GM19468 (cell line): ENCODE measurements around the gene CDKAL1.
"Not testable (repeated sequence)": the region's sequence is repeated elsewhere in the genome, so short reads cannot be mapped to it uniquely, and the experiment has no call there.

Experiments used
- ATAC-seq: cut with Tn5 transposase; IDR thresholded peaks from one replicate; pipeline ENCODE4 v1.9.1; 2021; ENCODE audit warnings: mild to moderate bottlenecking, moderate library complexity, moderate number of reproducible peaks; ENCODE audit not compliant: unreplicated experiment; ENCODE audit errors: extremely low read depth

Gene CDKAL1

DNA sequence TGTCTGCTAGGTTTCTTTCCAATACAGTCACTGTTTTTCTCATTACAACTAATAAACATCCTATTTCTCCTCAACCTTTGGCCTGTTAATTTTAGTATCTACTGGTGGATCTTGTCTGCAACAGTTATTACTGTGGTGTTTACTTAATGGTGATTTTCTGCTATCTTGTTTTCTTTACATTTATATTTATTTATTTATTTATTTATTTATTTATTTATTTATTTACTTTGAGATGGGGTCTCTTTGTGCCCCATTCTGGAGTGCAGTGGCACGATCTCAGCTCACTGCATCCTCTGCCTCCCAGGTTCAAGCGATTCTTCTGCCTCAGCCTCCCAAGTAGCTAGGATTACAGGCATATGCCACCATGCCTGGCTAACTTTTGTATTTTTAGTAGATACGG is 15.1 kb downstream of the CDKAL1 start:
- not testable (repeated sequence) for ATAC-seq

DNA sequence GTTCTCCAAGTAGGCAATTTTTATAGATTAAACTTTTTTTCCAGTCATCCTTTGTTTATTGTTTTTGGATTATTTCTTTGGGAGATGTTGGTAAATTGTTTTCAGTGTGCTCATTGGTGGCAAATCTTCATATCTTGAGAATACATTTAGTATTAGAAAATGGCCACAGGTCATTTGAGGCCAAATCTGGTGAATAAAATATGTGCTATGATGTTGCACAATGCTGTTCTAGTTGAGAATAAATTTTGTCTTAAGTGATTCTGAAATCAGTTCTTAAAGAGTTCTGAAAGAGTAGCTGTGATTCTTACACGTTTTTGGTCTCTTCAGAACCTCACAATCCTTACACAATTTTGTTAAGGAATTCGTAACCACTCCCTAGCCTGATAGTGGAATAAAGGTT is 20.1 kb downstream of the CDKAL1 start:
- ATAC-seq = no peak

DNA sequence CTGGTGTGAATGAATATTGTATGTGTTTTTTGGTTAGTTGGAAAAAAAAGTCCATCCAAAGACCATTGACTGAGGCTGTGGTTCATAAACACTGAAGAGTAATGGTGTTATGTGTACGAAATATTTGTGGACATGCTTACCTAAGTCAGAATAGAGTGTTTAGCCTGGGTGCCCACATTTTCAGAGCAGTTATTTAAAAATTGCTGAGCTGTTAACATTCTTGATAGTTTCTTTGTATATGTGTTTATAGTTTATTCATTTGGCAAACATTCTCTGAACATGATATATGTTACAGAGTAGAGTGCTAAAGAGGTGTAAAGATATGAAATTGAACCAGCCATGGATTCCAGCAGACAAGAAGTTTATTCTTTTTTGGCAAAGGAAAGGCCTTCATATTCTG is 20.6 kb downstream of the CDKAL1 start:
- ATAC-seq = no peak

DNA sequence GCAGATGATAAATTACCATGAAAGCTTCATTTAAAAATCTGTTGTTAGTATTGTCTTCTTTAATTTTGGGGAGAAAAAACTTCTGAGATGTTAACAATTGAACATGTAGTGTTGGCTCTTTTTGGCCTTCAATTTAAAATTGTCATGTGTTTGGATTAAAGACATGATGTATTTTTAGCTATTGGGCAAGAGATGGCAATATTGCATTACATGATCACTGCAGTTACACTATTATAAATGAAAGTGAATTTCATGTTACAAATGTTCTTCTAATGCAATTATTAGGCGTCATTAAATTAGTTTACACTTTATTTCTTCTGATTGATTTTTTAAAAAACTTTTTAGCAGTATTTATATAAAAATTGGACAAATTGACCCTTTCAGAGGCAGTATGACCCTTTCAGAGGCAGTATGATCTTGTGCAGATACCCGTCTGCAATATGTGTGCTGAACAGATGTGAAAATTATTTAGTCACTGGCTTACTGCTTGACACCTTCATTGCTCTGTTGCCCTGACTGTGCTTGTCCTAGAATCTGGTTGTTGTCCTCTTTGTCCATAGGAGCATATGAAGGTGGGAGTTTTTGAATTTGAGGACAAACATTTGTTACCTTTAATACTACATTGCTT is 25.8 kb downstream of the CDKAL1 start:
- ATAC-seq = no peak

DNA sequence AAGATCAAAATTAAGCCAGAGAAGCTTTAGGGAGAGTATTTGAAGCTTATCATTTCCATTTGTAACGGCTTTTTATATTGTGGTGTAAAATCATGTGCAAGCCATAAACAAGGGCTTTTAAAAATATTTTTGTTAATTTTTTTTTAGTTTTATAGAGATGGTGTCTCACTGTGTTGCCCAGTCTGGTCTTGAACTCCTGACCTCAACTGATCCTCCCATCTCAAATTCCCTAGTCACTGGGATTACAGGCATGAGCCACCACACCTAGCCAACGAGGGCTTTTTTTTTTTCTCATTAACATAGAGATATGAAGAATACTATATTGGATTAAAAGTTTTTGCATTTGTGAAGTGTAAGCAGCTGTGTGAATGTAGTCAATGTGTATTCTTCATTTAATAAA is 29.1 kb downstream of the CDKAL1 start:
- ATAC-seq = no peak

DNA sequence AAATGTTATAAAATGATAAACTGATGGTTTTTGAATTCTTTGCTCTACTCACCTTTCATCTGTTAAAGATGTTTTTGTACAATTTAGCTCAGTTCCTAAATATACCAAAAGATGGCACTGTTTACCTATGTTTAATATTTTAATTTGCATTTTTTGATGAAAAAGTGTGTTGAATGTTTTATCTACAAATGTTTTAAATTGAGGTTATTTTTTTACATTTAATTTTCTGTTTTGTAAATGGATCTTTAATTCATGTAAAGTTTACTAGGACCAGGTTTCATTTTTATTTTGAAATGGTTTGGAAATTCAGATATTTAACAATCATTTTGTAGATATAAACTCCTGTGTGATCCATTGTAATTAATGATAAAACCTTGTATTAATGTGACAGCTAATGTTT is 30.0 kb downstream of the CDKAL1 start:
- ATAC-seq = no peak

DNA sequence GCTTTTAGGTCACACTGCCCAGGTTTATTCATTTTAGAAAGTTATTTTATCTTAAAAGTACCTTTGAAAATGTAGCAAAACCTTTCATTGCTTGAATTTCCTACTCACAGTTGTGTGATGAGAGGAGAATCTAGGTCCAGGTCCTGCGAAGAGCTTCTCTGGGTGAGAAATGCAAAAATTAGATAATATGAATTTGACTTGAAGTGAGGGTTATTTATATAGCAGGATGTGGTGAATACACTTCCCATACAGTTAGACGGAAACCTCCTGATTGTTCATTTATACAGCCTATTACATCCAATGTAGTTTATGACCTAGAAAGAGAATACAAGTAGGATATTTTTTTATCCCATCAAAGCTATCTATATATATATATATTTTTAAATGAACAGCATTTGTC is 30.5 kb downstream of the CDKAL1 start:
- peak; percentile 42 for ATAC-seq

DNA sequence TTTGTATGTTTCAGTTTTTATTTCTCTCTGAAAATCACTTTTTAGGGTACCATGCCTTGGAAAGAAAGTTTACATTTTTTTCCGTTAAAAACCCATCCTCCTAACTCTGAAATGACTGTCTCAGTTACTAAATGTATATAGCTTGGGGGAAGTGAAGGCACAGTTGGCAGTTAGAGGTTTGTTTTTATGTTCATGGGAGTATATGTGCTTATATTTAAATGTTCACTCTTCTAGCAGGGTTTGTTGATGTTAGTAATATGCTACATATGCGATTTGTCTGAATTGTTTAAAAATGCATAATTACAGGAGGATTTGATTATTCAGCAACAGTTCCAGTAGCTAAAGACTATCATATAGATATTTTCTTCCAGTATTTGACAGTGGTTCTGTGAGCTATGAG is 31.1 kb downstream of the CDKAL1 start:
- ATAC-seq = no peak

DNA sequence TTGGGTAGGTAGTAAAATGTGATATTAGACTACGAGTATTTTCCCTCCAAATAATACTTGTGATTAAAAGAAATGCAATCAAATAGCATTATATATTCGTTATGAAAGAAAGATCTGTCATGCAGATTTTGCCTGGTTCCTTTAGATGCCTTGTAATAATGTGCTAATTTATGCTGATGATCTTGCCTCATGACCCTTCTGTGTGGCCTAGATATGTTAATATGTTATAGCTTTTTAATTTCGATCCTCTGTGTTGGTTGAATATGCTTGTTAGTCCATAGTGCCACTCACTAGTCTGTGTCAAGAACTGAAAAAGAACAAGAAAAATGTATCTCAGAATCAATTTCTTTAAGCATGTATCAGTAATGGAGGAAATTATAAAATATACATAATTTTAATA is 31.9 kb downstream of the CDKAL1 start:
- ATAC-seq = no peak

DNA sequence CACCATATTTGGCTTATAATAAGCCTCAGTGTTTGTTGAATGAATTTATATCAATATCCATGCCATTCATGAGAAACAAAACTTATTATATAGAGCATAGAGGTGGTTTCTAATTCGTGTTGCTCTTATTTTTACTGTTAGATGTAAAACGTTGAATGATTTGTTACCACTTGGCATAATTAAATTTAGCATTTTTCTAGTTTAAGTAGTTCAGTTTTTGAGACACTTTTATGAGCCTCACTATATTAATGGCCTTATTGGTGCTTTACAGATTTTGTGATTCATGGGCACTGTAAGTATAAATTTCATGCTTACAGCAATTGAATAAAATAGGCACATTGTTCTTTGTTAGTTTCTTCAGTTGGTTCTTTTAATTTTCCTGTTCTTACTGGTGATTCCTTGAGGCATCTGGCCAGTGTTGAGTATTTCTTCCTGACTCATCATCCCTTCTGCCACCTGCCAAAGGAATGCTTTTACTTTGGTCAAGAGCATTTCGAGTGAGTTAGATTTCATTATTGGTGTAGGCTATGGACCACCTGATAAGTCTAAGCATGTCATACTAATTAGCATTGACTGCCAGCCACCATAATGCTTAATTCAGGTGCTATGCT is 34.8 kb downstream of the CDKAL1 start:
- ATAC-seq = no peak

DNA sequence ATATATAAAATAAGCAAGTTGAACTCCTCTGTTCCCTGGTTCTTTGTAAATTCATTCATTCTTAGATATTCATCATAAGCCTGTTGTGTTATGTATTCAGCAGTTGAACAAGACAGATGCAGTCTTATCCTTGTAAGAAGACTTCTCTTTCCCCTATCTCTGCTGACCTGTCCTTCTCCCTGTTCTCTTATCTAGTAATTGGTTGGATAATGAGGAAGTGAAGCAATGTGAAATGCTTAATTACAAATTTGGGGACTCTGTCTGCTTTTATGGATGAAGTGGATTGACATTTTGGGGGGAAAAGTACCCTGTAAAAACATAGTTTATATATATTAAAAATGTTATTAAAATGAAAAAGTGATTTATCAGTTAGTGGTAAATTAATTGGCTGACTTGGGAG is 37.0 kb downstream of the CDKAL1 start:
- ATAC-seq = no peak

DNA sequence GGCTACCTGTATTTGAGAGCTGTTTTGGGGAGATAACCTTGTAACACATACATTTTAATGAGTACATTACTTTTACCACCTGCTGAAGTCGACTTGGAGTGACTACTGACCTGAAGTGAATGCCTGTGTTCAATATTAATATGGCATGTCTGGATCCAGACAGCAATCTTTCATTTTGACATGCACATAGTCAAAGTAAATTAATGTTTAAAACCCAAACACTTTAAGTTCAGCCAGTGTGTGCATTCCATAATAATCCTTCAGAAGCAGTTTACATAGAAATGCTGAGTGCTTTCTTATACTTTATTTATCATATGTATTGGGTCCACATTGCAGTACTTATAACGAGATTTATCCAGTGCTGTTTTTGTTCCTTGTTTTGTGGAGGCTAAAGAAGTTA is 38.0 kb downstream of the CDKAL1 start:
- no peak for ATAC-seq

DNA sequence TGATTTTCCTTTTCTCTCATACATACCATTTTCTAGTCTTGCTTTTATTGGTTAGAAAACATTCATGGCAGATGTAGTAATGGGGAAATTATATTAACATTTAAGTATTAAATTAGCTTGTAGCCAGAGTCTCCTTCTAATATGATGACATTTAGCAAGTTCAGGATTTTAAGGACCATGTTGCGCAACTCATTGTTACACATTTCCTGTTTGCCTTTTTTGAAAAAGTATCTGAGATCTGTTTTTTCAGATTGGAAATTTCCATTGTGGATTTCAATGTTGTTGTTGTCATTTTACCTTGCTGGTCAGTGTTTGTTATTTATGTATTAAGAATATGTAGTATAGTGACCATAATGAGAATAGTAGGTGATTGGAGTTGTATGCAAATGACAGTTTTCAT is 38.7 kb downstream of the CDKAL1 start:
- ATAC-seq = no peak

DNA sequence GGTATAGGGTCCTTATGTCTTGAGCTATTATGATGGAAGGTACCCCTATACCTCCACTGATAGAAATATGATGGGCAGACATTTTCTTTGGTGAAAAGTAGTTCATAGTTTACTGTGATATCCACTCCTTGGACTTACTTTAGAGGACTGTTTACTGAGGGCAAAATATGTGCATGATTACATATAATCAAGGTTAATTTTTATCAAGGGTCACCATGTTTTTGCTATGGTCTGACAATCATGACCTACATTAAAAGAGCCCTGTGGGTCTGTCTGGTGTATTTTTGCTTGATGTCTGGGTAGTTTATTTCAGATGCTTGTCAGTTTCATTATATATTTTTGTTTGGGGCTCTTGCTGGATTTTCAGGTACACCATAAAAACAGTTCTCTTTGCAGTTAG is 40.1 kb downstream of the CDKAL1 start:
- ATAC-seq = no peak

DNA sequence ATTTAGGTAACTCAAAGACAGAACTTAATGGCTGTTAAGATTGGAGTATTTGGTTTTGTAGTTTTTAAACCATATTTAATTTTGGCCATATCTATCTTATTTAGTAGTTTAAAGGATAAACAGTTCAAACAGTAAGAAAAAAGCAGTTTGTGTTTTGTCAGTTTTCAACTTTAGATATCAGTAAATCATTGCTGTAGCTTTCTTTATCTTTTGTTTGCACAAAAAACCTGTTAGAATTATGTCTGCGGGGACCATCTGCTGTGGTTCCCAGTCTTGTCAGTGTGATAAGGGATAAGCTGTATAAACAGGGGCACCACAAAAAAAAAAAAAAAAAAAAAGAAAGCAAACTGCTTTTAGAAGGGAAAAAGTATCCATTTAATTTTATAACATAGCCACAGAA is 40.9 kb downstream of the CDKAL1 start:
- no peak for ATAC-seq

DNA sequence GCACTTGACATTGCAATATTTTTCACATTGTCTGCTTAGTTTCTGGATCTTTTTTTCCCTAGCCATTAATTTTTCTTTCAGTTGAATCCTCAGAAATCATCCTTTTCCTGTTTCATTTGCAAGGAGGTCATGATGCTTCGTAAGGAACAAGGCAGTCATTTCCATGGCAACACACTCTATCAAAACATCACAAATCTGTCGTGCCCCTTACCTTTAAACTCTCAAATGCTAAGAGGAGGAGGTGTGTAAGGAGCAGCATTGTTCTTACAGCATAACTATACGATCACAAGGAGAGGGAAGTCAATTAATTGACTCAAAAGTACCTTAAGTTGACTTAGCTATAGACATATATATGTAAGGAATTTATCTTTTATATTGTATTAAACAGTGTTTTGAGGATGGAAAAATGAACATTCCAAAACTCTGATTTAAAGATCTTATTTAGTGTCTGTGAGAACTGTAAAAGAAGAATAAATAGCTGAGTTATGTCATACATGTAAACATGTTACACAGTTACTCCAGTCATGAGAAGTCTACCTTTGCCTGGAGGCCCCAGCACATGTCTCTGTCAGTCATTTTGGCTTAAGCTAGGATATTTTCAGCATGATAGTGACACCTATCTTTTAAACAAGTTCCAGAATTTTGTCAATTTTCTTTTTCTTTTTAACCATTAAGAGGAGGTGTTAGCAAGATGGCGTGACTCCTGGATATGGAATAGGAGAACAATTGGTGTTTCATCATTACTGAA is 41.6 kb downstream of the CDKAL1 start:
- no peak for ATAC-seq

DNA sequence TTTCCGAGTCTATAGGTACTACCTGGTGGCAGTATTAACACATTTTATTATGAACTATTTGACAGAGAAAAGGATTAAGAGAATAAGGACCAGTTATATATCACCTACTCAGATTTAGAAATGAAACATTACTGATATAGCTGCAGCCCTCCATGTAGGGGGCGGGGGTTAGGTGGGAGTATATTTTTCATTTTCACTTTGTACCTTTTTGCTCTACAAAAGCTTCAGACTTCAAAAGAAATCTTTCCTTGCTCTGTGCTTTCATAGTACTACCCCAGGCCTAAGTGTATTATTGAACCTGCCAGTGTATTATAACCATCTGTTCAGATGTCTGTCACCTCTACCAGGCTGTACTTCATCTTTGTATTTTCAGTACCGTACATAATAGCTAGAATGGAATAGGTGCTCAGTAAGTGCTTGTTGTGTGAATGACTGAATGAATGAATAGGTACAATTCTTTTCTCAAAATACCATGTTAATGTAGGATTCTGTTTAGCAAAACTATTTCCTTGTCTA is 43.0 kb downstream of the CDKAL1 start:
- ATAC-seq = no peak

DNA sequence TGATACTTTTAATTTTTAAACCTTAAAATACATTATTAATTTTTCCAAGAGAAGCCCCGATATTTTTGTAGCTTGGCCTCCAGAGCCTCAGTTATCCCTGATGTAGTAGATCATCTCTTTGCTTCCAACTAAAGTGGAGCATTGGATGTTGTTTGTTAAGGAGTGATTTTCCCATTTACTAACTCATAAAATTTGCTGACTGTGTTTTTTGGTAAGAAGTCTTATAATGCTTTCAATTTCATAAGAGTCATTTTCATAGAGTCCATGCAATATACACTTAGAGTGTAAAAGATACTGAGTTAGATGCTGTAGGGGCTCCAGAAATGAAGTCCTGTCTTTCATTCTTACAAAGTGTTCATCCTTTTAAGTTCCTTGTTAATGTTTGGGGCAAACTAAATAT is 46.8 kb downstream of the CDKAL1 start:
- ATAC-seq = no peak

DNA sequence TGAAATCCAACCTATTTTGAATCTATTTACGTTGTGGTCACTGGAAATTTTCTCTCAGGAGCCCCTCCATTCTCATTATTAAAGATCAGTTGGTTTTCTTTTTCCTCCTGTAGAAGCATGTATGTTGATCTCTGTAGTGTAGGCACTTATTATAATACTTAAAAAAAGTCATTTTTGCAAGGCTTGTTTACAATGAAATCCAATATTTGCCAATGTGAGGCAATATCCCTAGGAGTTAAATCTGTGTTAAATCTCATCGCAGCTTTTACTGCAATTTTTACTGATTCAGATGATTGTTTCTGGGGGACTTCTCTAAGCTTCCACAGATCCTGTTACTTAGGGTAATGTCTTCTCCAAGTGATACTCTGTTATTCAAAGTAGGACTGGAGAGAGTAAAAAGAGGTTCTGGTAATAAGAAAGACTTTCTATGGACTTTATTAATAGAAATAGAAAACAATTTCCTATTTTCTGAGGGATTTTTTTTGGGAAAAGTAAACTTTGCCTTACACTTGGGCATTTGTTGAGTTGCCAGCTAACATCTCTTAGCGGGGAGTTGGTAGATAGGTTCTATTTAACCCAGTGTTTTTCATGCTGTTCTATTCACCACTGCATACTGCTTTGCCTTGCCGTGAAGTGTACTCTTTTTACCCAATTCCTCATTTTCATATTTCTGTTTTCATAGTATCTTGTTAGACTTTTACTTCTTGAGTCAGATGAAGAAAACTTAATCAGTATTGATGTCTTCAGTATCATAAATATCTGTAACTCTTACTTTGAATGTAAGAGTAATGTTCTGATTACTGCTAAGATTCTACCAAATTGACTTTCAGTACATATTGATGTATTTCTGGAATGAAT is 48.6 kb downstream of the CDKAL1 start:
- ATAC-seq = no peak

DNA sequence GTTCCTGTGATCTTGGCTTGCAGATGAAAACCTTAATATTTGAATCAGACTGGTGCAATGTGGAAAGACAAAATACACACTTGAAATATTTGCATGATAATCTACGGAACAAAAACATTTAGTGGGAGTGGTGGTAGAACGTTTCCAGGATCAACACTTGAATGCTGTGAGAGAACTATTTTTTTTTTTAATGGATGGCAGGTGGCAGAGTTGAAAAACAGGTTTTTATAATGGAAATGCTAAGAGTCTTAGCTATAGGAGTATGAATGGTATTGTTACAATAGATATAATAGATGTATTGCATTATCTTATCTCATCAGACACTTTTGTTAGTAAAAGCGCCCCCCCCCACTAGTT is 49.2 kb downstream of the CDKAL1 start:
- no peak for ATAC-seq
